Naive thymus-derived CD8-positive, alpha-beta T cell (primary cell): ENCODE data around the gene LRP10. TPM values are rescaled to one million over a fixed set of nuclear protein-coding genes. Genes with fewer than 3 reads are reported as not detected.
"Not testable (repeated sequence)": the region's sequence is repeated elsewhere in the genome, so short reads cannot be mapped to it uniquely, and the experiment has no call there.

Source experiments
- ATAC-seq, 2 donors: fragments of 150-1000 bp; cut with Tn5 transposase in 1 of 2; sonication (Bioruptor Pico), chemical (Tn5 transposase) in 1 of 2; 1 replicate in 1 of 2; 2 replicates in 1 of 2; pipeline ENCODE4 v1.10.0; 2021; ENCODE audit warnings: mild to moderate bottlenecking in 2 of 2, moderate library complexity in 2 of 2
- POLR2A ChIA-PET: fragments of 350-600 bp; sonication (Branson Sonifier 250); formaldehyde crosslinking; loops from one replicate; lab custom pipeline; 2021; ENCODE audit warnings: antibody characterized with exemption; lab: Charles Lee
- DNase-seq, 10 donors: peaks; one replicate each; pipeline versions ENCODE4 v3.0.0 to v3.0.0-alpha.2; 2020 to 2022
- H3K27ac Mint-ChIP-seq, 10 donors: one replicate each; pipeline ENCODE4 v1.8.0; 2020 to 2022; ENCODE audit warnings: mild to moderate bottlenecking in 10 of 10, mixed read lengths in 10 of 10, moderate library complexity in 4 of 10, inconsistent platforms in 1 of 10
- H3K27me3 Mint-ChIP-seq, 5 donors: one replicate each; pipeline ENCODE4 v1.8.0; 2021 to 2022; ENCODE audit warnings: mixed read lengths in 5 of 5
- H3K36me3 Mint-ChIP-seq, 3 donors: one replicate each; pipeline ENCODE4 v1.8.0; 2020 to 2022; ENCODE audit warnings: mixed read lengths in 3 of 3, mild to moderate bottlenecking in 2 of 3, inconsistent platforms in 1 of 3
- H3K4me1 Mint-ChIP-seq, 4 donors: one replicate each; pipeline ENCODE4 v1.8.0; 2021 to 2022; ENCODE audit warnings: mixed read lengths in 4 of 4
- H3K4me3 Mint-ChIP-seq, 10 donors: one replicate each; pipeline ENCODE4 v1.8.0; 2020 to 2022; ENCODE audit warnings: mild to moderate bottlenecking in 10 of 10, mixed read lengths in 10 of 10, moderate library complexity in 6 of 10, inconsistent platforms in 1 of 10
- H3K9me3 Mint-ChIP-seq, 9 donors: one replicate each; pipeline ENCODE4 v1.8.0; 2020 to 2022; ENCODE audit warnings: mixed read lengths in 9 of 9, mild to moderate bottlenecking in 3 of 9, inconsistent platforms in 1 of 9, moderate library complexity in 1 of 9
- polyA plus RNA-seq, 3 donors: library from polyadenylated mRNA; unstranded; fragments of 300-500 nt; fragmentation: Illumina TruSeq; gene quantifications; one replicate each; pipeline ENCODE4 v1.2.3, GENCODE V29; 2021
- total RNA-seq, 8 experiments: library from RNA in 2 of 8; stranded (reverse) in 2 of 8; gene quantifications; one replicate each; pipeline ENCODE4 v1.2.3 and lab custom pipeline; 2021 to 2026

The LRP10 gene
- total and polyA plus RNA-seq, 5 experiments from 2014 or later, result 49.4 to 72.6 (median 67.5) TPM

DNA sequence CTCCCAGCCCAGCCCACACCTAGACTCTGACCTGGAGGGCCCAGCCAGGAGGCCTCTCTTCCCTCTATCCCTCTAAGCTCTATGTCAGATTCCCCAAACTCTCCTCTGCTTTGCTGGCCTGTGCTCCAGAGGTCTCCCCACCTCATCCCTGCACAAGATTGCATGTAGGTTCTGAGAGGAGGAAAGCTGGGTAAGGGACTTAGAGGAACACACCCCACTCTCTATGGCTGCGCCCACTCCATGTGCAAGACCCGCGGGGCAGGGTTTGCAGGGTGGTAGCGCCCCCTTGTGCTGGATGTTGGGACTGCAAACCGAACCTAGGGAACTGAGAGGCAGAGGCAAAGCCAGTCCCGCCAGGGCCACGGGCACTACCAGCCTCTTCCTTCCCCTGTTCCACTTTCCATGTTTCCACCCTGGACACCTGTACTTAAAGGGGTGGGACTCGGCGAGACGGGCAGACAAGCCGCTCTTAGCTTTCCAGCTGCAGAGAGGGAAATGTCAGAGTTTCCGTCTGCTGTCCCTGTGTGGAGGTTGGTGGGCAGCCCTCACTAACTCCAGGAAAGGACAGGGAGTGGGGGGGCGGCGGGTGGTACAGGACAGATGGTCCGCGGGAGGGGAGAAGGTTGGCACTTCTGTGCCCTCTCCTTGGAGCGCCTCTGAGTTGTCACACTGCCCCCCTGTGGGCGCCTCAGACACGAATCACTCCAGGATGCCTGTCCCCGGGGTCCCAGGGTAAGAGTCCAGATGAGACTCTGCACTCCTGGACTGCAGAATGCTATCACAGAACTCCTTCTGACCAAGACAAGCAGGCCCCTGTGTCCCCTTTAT is 18.4 kb upstream of the LRP10 start:
- Mint-ChIP-seq H3K9me3 (no peaks in the 10 kb centered on the region), H3K4me3 (peak overlapping the region; percentile 76 to 91 (median 85)), H3K27ac (peak overlapping the region in 9 of 10 donors; percentile 48 to 86 (median 77)), H3K27me3 (peaks cover 7 to 23% (median 10%) of the 10 kb centered on the region in 5 donors), H3K36me3 (no peaks in the 10 kb centered on the region), H3K4me1 (peaks cover 8 to 26% (median 14%) of the 10 kb centered on the region in 4 donors)
- ATAC-seq (peak; percentile 93 to 94), DNase-seq (peak; percentile 80 to 97 (median 88))
- POLR2A ChIA-PET, result interaction anchor here (0.6 to 5.0 kb wide), 9 partner anchors 13 to 296 kb away, joined by 4 to 30 read pairs (median 5); partner anchors contain the start of gene LRP10

GRCh38 chr14:22854296-22854695 is 17.2 kb upstream of the LRP10 start:
- Mint-ChIP-seq H3K4me1 (peaks cover 10 to 34% (median 23%) of the 10 kb centered on the region in 4 donors), H3K27me3 (peaks cover 5 to 12% (median 10%) of the 10 kb centered on the region in 5 donors)
- H3K27ac Mint-ChIP-seq, H3K4me3 Mint-ChIP-seq, H3K36me3 Mint-ChIP-seq, DNase-seq, ATAC-seq, H3K9me3 Mint-ChIP-seq: not testable (repeated sequence)
- POLR2A ChIA-PET, result interaction anchor here (0.7 to 3.5 kb wide), 7 partner anchors 11 to 297 kb away, joined by 3 to 15 read pairs (median 5); partner anchors contain the start of gene LRP10

DNA sequence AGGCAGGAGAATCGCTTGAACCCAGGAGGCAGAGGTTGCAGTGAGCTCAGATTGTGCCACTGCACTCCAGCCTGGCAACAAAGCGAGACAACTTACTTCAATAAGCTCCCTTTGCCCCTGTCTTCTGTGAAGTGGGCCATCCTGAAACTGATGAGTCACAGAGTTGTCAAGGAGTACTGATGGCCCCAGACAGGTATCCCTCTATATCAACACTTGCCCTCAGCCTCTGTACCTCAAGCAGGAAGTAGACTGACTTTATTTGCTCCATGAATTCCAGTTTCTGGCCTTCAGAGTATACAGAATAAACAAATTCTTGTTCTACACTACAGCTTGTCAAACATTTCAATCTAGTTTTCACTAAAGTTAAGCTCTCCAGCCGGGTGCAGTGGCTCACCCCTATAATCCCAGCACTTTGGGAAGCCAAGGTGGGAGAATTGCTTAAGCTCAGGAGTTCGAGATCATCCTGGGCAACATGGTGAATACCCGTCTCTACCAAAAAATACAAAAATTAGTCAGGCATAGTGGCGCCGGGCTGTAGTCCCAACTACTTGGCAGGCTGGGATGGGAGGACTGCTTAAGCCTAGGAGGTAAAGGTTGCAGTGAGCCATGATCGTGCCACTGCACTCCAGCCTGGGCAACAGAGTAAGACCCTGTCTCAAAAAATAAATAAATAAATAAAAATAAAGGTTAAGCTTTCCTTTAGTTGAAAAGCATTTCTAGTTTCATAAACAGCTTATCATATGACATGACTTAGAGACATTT is 16.4 kb upstream of the LRP10 start:
- Mint-ChIP-seq H3K27ac (peak overlapping the region in 1 of 10 donors; percentile 9), H3K4me1 (peaks cover 10 to 34% (median 23%) of the 10 kb centered on the region in 4 donors), H3K36me3 (no peaks in the 10 kb centered on the region), H3K27me3 (peaks cover 5 to 12% (median 11%) of the 10 kb centered on the region in 5 donors), H3K4me3 (peak overlapping the region in 2 of 10 donors; percentile 31 to 42), H3K9me3 (no peaks in the 10 kb centered on the region)
- no peak for DNase-seq
- no peak for ATAC-seq
- POLR2A ChIA-PET, result interaction anchor here (0.6 to 3.5 kb wide), 7 partner anchors 10 to 298 kb away, joined by 3 to 15 read pairs (median 3); no protein-coding TSS in a partner anchor

GRCh38 chr14:22856428-22856827 is 15.1 kb upstream of the LRP10 start:
- ATAC-seq (no peak), DNase-seq (no peak)
- Mint-ChIP-seq H3K27me3 (peaks cover 5 to 17% (median 11%) of the 10 kb centered on the region in 5 donors), H3K4me1 (peaks cover 10 to 34% (median 24%) of the 10 kb centered on the region in 4 donors), H3K27ac (peak overlapping the region in 1 of 10 donors; percentile 23), H3K4me3 (no peak overlapping the region), H3K9me3 (no peaks in the 10 kb centered on the region), H3K36me3 (no peaks in the 10 kb centered on the region)
- POLR2A ChIA-PET, result interaction anchor here (1.8 to 6.1 kb wide), 2 partner anchors 25 to 286 kb away, joined by 8 to 24 read pairs; partner anchors contain the start of gene REM2

DNA sequence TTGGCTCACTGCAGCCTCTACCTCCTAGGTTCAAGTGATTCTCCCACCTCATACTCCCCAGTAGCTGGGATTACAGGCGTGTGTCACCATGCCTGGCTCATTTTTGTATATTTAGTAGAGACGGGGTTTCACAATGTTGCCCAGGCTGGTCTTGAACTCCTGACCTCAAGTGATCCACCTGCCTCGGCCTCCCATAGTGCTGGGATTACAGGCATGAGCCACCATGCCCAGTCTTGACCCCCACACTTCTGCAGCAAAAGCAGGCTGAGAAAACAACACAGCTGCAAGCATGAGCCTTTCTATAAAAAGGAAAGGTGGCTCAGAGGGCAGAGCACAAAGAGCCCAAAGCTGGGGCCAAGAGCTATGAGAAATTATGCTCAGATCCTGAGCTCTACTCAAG is 11.2 kb upstream of the LRP10 start:
- H3K36me3 Mint-ChIP-seq, H3K27ac Mint-ChIP-seq, ATAC-seq, H3K4me3 Mint-ChIP-seq, H3K9me3 Mint-ChIP-seq: not testable (repeated sequence)
- POLR2A ChIA-PET, result interaction anchor here (0.6 to 6.1 kb wide), 8 partner anchors 9 to 47 kb away, joined by 3 to 24 read pairs (median 4); partner anchors contain the start of gene REM2
- peaks cover 7 to 32% (median 20%) of the 10 kb centered on the region in 4 donors for H3K4me1 Mint-ChIP-seq
- peaks cover 5 to 26% (median 17%) of the 10 kb centered on the region in 5 donors for H3K27me3 Mint-ChIP-seq
- peak in 1 of 10 donors; percentile 16 for DNase-seq

- peaks cover 6 to 23% (median 19%) of the 10 kb centered on the region in 4 donors for H3K4me1 Mint-ChIP-seq
- POLR2A ChIA-PET, result interaction anchor here (0.6 to 6.1 kb wide), 4 partner anchors 11 to 290 kb away, joined by 3 to 24 read pairs (median 6); partner anchors contain the start of genes MRPL52 and REM2
- no peak overlapping the region for H3K27ac Mint-ChIP-seq
- ATAC-seq (no peak), DNase-seq (no peak)
- no peak overlapping the region for H3K4me3 Mint-ChIP-seq
- no peaks in the 10 kb centered on the region for H3K9me3 Mint-ChIP-seq
- H3K27me3 Mint-ChIP-seq, result peaks cover 0 to 14% (median 11%) of the 10 kb centered on the region in 5 donors
- H3K36me3 Mint-ChIP-seq, result no peaks in the 10 kb centered on the region
Observed at GRCh38 chr14:22861651-22862050, 9.9 kb upstream of the LRP10 start.

- Mint-ChIP-seq H3K4me1 (peaks cover 5 to 12% (median 6%) of the 10 kb centered on the region in 4 donors), H3K27ac (peak overlapping the region in 2 of 10 donors; percentile 24 to 87), H3K27me3 (peaks cover 0 to 13% (median 6%) of the 10 kb centered on the region in 5 donors), H3K36me3 (no peaks in the 10 kb centered on the region), H3K9me3 (no peaks in the 10 kb centered on the region), H3K4me3 (no peak overlapping the region)
- peak in 1 of 10 donors; percentile 28 for DNase-seq
- no peak for ATAC-seq
- POLR2A ChIA-PET, result interaction anchor here (0.6 to 1.5 kb wide), 2 partner anchors 11 to 49 kb away, joined by 5 to 6 read pairs; no protein-coding TSS in a partner anchor
Observed at GRCh38 chr14:22864979-22865378, 6.6 kb upstream of the LRP10 start.

- H3K4me3 Mint-ChIP-seq, result no peak overlapping the region
- H3K27ac Mint-ChIP-seq, result peak overlapping the region in 2 of 10 donors; percentile 24 to 87
- POLR2A ChIA-PET, result interaction anchor here (0.6 to 1.5 kb wide), 5 partner anchors 10 to 294 kb away, joined by 3 to 6 read pairs (median 5); no protein-coding TSS in a partner anchor
Observed at GRCh38 chr14:22865424-22866405, 5.8 kb upstream of the LRP10 start.

DNA sequence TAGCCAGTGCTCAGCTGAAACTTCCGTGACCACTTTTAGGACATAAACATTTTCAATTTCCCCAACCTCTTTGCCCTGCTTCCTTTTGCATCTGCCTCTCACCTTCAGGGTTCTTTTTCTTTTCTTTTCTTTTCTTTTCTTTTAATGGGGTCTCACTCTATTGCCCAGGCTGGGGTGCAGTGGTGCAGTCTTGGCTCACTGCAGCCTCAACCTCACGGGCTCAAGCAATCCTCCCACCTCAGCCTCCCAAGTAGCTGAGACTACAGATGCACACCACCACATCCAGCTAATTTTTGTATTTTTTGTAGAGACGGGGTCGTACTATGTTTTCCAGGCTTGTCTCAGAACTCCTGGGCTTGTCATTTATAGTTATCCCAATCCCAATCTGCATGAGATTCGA is 4.7 kb upstream of the LRP10 start:
- Mint-ChIP-seq H3K4me3 (no peak overlapping the region), H3K4me1 (peaks cover 7 to 20% (median 17%) of the 10 kb centered on the region in 4 donors), H3K36me3 (no peaks in the 10 kb centered on the region), H3K9me3 (no peaks in the 10 kb centered on the region), H3K27ac (peak overlapping the region in 2 of 10 donors; percentile 18 to 22), H3K27me3 (peaks cover 0 to 4% (median 1%) of the 10 kb centered on the region in 5 donors)
- POLR2A ChIA-PET, result interaction anchor here (1.5 kb wide), 1 partner anchor 295 kb away, joined by 3 read pairs; no protein-coding TSS in a partner anchor
- ATAC-seq (no peak), DNase-seq (no peak)

More at GRCh38 chr14:22865424-22866405, 5.8 kb upstream of the LRP10 start:
- no peak for ATAC-seq
- H3K27me3 Mint-ChIP-seq, result peaks cover 0 to 13% (median 6%) of the 10 kb centered on the region in 5 donors
- DNase-seq, result no peak
- no peaks in the 10 kb centered on the region for H3K36me3 Mint-ChIP-seq
- peaks cover 5 to 15% (median 12%) of the 10 kb centered on the region in 4 donors for H3K4me1 Mint-ChIP-seq
- no peaks in the 10 kb centered on the region for H3K9me3 Mint-ChIP-seq

DNA sequence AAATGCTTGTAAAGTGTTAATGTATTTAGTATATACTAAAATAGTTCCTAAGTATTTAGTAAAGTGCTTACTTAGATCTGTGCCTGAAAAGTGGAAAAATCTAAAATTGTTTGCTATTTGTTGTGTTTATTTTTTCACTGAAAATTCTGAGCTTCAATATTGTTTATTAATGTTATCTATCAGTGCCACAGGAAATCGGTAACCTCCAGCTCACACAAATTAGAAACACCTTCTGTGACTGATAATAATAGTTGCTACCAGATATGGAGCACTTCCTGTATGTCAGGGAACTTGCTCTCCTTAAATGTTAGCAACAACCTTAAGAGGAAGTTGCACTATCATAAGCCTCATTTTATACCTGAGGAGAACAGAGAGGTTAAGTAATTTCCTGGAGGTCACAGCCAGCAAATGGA is 723 bp upstream of the LRP10 start:
- Mint-ChIP-seq H3K27me3 (no peaks in the 10 kb centered on the region), H3K27ac (peak overlapping the region; percentile 84 to 100 (median 98)), H3K9me3 (no peaks in the 10 kb centered on the region), H3K36me3 (peaks cover 0 to 31% (median 4%) of the 10 kb centered on the region in 3 donors), H3K4me3 (peak overlapping the region; percentile 90 to 99 (median 94)), H3K4me1 (peaks cover 11 to 39% (median 29%) of the 10 kb centered on the region in 4 donors)
- DNase-seq (peak in 2 of 10 donors; percentile 56 to 61), ATAC-seq (peak in 1 of 2 donors; percentile 62)
- POLR2A ChIA-PET, result interaction anchor here (0.6 to 7.2 kb wide), 20 partner anchors 11 to 1617 kb away, joined by 3 to 118 read pairs (median 3); partner anchors contain the start of genes ACIN1, C14orf119, MRPL52 and OXA1L
